ENCODE results near the gene CAMTA1.

The CAMTA1 gene

GRCh38 chr1:7628273-7628672 is 843.0 kb downstream of the CAMTA1 start:
- no peak for DNase-seq
- intact Hi-C loops (cut with DNase I), result no loop called here

DNA sequence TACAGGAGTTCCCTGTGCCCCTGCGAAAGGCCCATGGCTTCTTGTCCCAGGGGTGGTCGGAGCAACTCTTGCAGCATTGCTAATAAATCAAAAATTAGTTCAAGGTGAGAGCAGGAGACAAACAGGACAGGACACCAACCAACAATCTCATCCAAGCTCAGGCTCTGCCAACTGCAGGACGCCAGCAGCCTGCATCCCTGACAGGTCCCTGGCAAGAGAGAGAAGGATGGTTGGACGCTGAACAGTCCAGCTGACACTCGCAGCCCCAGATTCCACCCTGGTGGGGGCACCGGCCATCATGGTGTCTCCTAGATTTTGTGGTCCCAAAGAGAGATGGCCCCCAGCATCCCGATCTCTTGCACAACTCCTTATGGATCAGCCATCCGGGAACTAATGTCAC is 843.8 kb downstream of the CAMTA1 start:
- intact Hi-C loops (cut with DNase I), result no loop called here
- DNase-seq, result no peak

GRCh38 chr1:7629465-7630195 is 844.4 kb downstream of the CAMTA1 start:
- intact Hi-C loops (cut with DNase I), result no loop called here
- DNase-seq, result no peak

DNA sequence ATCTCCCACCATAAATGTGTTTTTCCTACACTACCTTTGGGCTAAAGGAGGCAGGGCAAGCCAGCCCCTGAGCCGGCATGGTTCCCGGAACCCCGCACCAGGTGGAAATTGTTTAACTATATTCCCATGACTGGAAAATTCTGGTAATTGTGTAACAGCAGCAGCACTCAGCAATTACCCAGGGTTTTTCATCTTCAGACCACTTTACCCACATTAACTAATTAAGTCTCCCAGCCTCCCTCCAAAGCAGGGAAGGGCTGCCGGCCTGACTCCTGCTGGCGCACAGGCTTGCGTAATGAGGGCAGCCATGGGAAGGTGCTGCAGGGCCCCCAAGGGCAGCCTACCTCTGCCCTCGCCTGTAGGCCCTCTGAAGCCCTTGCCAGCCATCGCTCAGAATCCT is 845.1 kb downstream of the CAMTA1 start:
- DNase-seq, result no peak
- intact Hi-C loops (cut with DNase I), result no loop called here

DNA sequence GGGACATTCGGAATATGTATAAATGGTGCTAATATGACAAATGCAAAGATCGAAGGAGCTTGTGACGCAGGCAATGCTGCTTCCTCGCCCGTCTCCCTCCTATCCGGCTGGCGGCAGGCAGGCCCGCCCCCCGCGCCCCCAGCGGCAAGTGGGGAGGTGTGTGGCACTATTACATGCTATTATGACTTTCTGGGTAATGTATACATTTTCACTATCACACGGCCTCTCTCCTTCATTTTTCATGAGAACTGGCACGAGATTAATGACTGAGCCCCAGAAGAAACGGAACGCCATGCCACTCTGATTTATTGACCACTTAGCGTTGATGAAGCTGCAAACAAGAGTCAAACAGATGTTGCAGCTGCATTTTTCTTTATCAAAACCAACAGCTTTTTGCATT is 846.9 kb downstream of the CAMTA1 start:
- intact Hi-C loops (cut with DNase I), result no loop called here
- DNase-seq, result no peak

DNA sequence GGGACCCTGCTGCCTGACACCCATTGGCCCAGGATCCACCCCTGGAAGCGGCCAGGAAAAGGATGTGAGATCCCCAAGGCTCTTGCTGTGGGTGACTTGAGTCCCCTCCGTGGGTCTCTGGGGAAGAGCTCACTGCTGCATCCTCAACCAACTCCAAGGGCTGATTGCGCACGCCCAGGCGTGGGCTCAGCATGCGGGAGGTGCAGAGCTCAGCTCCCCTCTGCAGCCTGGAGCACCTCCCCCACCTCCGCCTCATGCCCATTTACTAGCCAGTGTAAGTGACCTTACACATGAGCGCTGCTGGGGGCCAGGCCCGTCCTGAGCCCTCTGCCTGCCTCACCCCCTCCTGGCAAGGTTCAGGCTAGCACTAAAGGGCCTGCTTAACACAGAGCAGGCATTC is 847.4 kb downstream of the CAMTA1 start:
- intact Hi-C loops (cut with DNase I), result no loop called here
- DNase-seq, result no peak

- no peak for DNase-seq
- intact Hi-C loops (cut with DNase I), result no loop called here
Observed at GRCh38 chr1:7633506-7634245, 848.4 kb downstream of the CAMTA1 start.

DNA sequence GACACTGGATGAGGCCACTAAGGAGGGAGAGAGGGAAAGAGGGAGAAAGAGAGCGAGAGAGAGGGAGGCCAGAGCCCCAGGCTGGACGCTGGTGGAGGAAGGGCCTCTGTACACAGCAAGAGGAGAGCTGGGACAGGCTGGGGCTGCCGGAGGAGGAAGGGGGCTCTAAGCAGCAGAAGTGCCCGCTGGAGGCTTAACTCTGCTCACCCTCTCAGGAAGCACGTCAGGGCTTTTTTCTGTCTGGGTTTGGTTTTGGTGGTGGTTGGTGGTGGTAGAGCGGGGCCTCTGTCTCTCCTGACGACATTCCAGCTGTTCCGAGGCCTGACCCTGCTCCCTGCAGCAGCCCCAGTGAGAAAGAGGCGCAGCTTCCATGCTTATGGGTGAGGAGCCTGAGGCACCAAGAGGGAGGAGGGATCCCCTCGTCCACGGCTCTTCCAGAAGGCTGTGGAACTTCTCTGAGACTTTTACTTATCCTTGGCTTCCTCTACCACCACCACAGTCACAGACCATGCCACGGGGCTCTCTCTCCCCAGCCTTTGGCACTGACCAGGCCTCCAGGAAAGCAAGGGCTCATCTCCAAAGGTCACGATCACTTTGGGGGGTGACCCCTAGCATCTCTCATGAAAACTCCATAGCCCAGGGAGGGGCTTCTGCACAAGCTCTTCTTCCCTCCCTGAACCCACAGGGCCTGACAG is 849.4 kb downstream of the CAMTA1 start:
- intact Hi-C loops (cut with DNase I), result no loop called here
- no peak for DNase-seq

GRCh38 chr1:7636795-7637526 is 851.7 kb downstream of the CAMTA1 start:
- no peak for DNase-seq
- intact Hi-C loops (cut with DNase I), result no loop called here

DNA sequence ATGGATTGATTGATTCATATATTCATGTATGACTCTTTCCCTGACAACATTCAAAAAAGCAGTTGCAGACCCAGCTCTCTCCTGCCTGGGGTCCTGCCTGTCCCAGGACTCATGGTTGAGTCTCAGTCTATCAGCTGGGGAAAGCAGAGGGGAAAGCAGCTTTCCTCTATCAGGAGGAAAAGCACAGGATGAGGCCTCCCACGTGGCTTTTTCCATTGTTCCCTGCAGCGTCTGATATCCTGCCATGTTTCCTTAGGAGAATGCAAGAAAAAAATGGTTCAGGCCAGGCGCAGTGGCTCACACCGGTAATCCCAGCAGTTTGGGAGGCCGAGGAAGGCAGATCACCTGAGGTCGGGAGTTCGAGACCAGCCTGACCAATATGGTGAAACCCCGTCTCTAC is 852.8 kb downstream of the CAMTA1 start:
- DNase-seq, result no peak
- intact Hi-C loops (cut with DNase I), result no loop called here

GRCh38 chr1:7639435-7640131 is 854.3 kb downstream of the CAMTA1 start:
- DNase-seq, result no peak
- intact Hi-C loops (cut with DNase I), result loop anchor here (10.0 kb wide), 1 partner anchor 915 kb away; no protein-coding TSS in a partner anchor

DNA sequence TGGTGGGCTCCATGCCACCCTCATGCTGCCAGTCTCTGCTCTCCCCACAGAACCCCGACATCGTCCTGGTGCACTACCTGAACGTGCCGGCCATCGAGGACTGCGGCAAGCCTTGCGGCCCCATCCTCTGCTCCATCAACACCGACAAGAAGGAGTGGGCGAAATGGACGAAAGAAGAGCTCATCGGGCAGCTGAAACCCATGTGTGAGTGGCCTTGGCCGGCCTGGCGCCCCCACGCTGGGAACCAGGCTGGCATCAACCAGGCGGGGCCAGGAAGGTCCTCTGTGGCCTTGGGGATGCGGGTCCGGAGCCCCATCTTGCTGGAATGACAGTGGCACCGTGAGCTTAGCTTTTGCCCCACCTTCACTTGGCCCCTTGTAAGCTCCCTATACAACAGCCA is 855.1 kb downstream of the CAMTA1 start:
- no peak for DNase-seq
- intact Hi-C loops (cut with DNase I), result loop anchor here (10.0 kb wide), 1 partner anchor 916 kb away; no protein-coding TSS in a partner anchor

GRCh38 chr1:7640920-7641585 is 855.8 kb downstream of the CAMTA1 start:
- intact Hi-C loops (cut with DNase I), result loop anchor here (10.0 kb wide), 1 partner anchor 916 kb away; no protein-coding TSS in a partner anchor
- no peak for DNase-seq

DNA sequence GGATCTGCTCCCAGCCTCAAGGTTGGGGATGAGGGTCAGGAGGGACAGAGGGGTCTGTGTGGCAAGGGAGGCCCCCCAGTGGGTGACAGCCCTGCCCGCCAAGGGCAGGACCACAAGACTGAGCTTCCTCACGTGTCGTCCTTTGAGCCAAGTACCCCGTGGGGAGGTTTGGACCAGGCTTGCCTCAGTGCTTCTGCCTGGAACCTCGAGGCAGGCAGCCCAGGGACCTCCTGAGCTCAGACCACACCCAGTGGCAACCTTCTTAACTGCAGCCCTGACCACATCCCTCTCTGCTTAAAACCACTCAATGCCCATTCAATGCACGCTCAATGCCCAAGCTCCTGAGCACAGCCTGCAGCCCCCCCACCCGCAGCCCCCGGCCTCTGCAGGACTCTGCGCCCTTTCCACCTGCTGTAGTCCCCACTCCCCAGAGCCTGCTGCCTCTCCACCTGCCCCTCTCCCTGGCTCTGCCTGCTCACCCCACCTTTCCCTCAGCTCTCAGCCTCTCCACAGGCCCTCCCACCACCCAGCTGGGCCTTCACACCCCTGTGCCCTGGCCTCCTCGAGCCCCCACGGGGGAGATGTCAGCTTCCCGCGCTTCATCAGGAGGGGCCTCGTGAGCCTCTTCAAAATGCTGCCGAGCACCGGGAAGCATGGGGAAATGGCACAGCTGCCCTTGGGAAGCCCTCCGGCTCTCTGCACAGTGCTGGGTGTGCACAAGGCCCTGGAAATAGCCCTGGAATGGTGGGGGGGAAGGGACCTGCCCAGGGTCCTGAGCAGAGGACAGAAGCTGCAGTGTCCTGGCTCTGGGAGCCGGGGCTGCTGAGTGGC is 856.5 kb downstream of the CAMTA1 start:
- DNase-seq, result no peak
- intact Hi-C loops (cut with DNase I), result loop anchor here (10.0 kb wide), 1 partner anchor 917 kb away; no protein-coding TSS in a partner anchor

DNA sequence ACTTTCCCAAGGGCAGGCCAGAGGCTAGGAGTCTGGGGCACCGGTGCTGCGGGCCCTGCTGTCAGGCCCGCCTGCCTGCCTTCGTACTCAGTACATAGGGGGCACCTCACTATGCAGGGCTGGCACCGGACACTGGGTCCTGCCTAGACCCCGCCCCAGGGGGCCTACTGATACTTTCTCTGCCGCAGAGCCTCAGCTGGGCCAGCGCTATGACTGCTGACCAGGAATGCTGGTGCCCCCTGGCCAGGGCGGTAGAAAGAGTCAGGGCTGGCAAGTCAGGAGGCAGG is 857.1 kb downstream of the CAMTA1 start:
- DNase-seq, result no peak
- intact Hi-C loops (cut with DNase I), result loop anchor here (10.0 kb wide), 1 partner anchor 918 kb away; no protein-coding TSS in a partner anchor

GRCh38 chr1:7642781-7643529 is 857.7 kb downstream of the CAMTA1 start:
- no peak for DNase-seq
- intact Hi-C loops (cut with DNase I), result loop anchor here (10.0 kb wide), 1 partner anchor 918 kb away; no protein-coding TSS in a partner anchor

- intact Hi-C loops (cut with DNase I), result loop anchor here (10.0 kb wide), 1 partner anchor 919 kb away; no protein-coding TSS in a partner anchor
- DNase-seq, result no peak
Observed at GRCh38 chr1:7643530-7643929, 858.3 kb downstream of the CAMTA1 start.

Data from head of caudate nucleus (tissue), 42 donors.